Activated CD8-positive, alpha-beta memory T cell treated with anti-CD3 and anti-CD28 coated beads for 36 hours (primary cell): ENCODE measurements around the gene TNPO1. TPM values are rescaled to one million over a fixed set of nuclear protein-coding genes. Genes with fewer than 3 reads are reported as not detected.

ENCODE experiments used
- CTCF ChIA-PET: fragments of 350-600 bp; sonication (Branson Sonifier 250); formaldehyde crosslinking; loops from one replicate; lab custom pipeline; 2021; ENCODE audit warnings: antibody characterized with exemption; lab: Charles Lee
- POLR2A ChIA-PET: fragments of 350-600 bp; sonication (Branson Sonifier 250); formaldehyde crosslinking; loops from one replicate; lab custom pipeline; 2021; ENCODE audit warnings: antibody characterized with exemption; lab: Charles Lee
- total RNA-seq, 2 experiments: library from RNA; stranded (reverse); gene quantifications; one replicate each; pipeline ENCODE4 v1.2.3, GENCODE V29; 2021

Gene TNPO1
- total RNA-seq, 2 experiments from 2014 or later = 135 to 140 TPM

- CTCF ChIA-PET = interaction anchor here (1.5 kb wide), 1 partner anchor 107 kb away, joined by 3 read pairs; no protein-coding TSS in a partner anchor
- POLR2A ChIA-PET = no interaction called here
Observed at GRCh38 chr5:72955143-72955767, 138.8 kb downstream of the TNPO1 start.

DNA sequence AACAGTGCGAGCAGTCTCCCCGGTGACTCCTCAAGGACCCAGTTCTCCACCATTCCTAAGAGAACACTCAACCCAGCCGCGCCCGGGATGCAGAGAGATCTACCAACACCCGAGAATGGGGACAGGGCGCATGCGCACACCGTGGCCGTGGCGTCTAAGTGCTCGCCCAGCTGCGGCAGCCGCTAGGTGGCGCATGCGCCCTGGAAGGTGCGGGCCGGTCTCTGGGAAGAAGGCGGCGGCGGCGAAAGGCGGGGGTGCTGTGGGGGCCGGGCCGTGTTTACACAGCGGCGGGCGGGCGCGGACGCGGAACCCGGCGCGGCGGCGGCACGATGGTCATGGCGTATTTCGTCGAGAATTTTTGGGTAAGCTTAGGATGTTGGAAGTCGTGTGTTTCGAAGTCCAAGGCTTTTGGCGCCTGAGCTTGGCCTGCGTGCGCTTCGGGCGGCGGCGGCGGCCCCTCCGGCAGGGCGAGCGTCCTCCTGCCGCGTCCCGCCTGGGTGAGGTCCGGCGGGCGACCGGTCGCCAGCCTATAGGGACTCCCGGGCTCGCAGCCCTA is 139.4 kb downstream of the TNPO1 start, which contains the start of gene FCHO2:
FCHO2 (plus strand) TSS at position 274 of the 556 bp plus-strand sequence; CDS start at position 330, 56 bp downstream.
- POLR2A ChIA-PET = no interaction called here

DNA sequence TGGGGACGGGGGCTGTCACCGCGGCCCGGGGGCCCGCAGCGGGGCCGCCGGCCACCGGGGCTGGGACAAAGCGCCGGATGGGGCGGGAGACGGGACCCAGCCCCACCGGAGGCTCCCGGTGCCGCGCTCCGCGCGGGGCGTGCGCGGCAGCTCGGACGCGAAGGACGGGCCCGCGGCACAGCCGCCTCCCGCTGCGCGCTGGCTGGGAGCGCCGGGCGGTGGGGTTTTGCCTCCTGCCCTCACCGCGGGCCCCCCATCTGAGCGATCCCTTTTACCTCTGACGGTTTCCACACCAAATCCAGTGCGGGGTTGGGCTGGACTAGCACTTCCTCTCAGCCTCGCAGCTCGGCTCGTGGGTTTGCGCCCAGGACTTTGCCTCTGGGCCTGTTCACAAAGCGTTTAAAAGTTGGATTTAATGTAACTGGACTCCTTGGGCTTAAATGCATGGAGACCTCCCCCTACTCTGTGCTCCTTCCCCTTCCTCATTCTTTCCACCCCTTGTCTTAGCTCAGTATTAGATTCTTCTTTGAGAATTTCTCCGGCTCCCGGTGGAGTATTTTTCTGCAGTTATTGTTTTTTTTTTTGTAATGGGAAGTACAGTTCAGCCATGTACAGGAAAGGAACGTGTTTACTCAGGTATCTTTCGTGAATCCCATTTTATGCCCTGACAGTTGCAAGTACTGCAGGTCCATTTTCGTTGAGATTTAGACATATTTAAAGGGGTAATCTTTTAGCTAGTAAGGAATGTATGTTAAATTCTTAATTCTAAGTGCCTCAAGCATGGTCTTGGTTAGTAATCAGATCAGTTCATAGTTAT is 140.1 kb downstream of the TNPO1 start:
- CTCF ChIA-PET = interaction anchor here (1.2 to 1.5 kb wide), 3 partner anchors 10 to 115 kb away, joined by 3 to 4 read pairs (median 3); no protein-coding TSS in a partner anchor
- POLR2A ChIA-PET = no interaction called here

More for the DNA sequence above, 139.4 kb downstream of the TNPO1 start, which contains the start of gene FCHO2:
- CTCF ChIA-PET = interaction anchor here (1.2 to 1.5 kb wide), 3 partner anchors 11 to 114 kb away, joined by 3 to 4 read pairs (median 3); no protein-coding TSS in a partner anchor

DNA sequence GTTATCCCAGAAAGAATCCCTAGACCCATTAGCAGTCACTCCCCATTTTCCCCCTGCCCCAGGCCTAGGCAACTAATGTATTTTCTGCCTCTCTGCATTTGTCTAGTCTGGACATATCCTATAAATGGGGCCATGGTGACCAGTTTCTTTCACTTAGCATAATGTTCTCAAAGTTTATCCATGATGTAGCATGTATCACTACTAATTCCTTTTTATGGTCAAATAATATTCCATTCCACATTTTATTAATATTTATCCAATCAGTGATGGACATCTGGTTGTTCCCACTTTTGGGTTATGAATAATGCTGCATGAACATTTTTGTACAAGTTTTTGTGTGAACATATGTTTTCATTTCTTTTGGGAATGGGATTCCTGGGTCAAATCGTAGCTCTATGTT is 140.9 kb downstream of the TNPO1 start:
- POLR2A ChIA-PET = no interaction called here
- CTCF ChIA-PET = interaction anchor here (1.4 kb wide), 1 partner anchor 116 kb away, joined by 4 read pairs; no protein-coding TSS in a partner anchor

DNA sequence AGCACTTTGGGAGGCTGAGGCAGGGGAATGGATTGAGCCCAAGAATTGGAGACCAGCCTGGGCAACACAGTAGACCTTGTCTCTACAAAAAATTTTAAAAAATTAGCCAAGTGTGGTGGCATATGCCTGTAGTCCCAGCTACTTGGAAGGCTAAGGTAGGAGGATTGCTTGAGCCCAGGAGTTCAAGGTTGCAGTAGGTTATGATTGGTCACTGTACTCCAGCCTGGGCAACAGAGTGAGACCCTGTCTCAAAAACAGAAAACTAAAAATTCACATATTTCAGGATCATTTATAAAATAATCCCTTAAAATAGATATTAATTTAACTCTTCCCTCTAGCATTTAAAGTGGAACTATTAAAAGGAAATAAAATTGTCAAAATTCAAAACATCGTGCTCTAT is 142.8 kb downstream of the TNPO1 start:
- ChIA-PET CTCF (no interaction called here), POLR2A (no interaction called here)

Other genes starting within 250 kb of the TNPO1 start
- gene FCHO2, start 139.4 kb downstream of the TNPO1 start, total RNA-seq = 1 to 10 TPM; 2.6 to 2.8 TPM